SU-DHL-6 (cell line): ENCODE measurements around the gene KANSL3.
A peak's percentile ranks its signal among the peaks of the same experiment; 100 is the strongest.

Experiments
- H2AFZ ChIP-seq: fragments of 200-600 bp; sonication (generic); 2 replicates; pipeline ENCODE4 v1.6.1; 2014; ENCODE audit warnings: low read depth, mild to moderate bottlenecking, moderate library complexity, mixed read lengths, antibody characterized with exemption, low read length; ENCODE audit not compliant: severe bottlenecking
- H3F3A ChIP-seq: fragments of 200-600 bp; shearing (Covaris generic); 2 replicates; pipeline ENCODE4 v1.6.0; 2016; ENCODE audit warnings: antibody characterized with exemption, mild to moderate bottlenecking; ENCODE audit not compliant: insufficient read depth
- H3K27ac ChIP-seq: fragments of 200-600 bp; sonication (generic); 2 replicates; pipeline ENCODE4 v1.5.1; 2016; ENCODE audit warnings: low read depth, mild to moderate bottlenecking, low read length, moderate library complexity, mixed read lengths
- H3K27me3 ChIP-seq: fragments of 200-600 bp; sonication (generic), shearing (Covaris generic); 2 replicates; pipeline ENCODE4 v1.6.0; 2014; ENCODE audit warnings: mild to moderate bottlenecking, low read length
- H3K36me3 ChIP-seq: fragments of 200-600 bp; sonication (generic); 2 replicates; pipeline ENCODE4 v1.6.1; 2014; ENCODE audit warnings: mild to moderate bottlenecking, low read length, mixed read lengths
- H3K4me2 ChIP-seq: fragments of 300-600, 200-600 bp; shearing (Covaris generic), sonication (generic); 2 replicates; pipeline ENCODE4 v1.6.0; 2014; ENCODE audit warnings: low read length, low read depth, mild to moderate bottlenecking; ENCODE audit not compliant: poor library complexity, severe bottlenecking
- H3K4me3 ChIP-seq: fragments of 200-600 bp; sonication (generic); 2 replicates; pipeline ENCODE4 v1.5.1; 2014; ENCODE audit warnings: antibody characterized with exemption, low read length, mild to moderate bottlenecking, mixed read lengths; ENCODE audit not compliant: insufficient read depth, poor library complexity, severe bottlenecking
- H3K79me2 ChIP-seq: fragments of 200-600 bp; sonication (generic); 2 replicates; pipeline ENCODE4 v1.6.1; 2014; ENCODE audit warnings: mild to moderate bottlenecking, low read length, moderate library complexity; ENCODE audit not compliant: insufficient read depth
- H3K9ac ChIP-seq: fragments of 200-600 bp; sonication (generic); 2 replicates; pipeline ENCODE4 v1.7.0; 2014; ENCODE audit warnings: mild to moderate bottlenecking, low read length
- H3K9me2 ChIP-seq: fragments of 200-600 bp; sonication (generic); replicated peaks from 2 replicates; pipeline ENCODE4 v1.6.1; 2014; ENCODE audit warnings: low read length; ENCODE audit not compliant: insufficient read depth
- H3K9me3 ChIP-seq: fragments of 200-600 bp; sonication (generic); 2 replicates; pipeline ENCODE4 v1.6.1; 2014; ENCODE audit warnings: low read length, mixed read lengths; ENCODE audit not compliant: insufficient read depth
- H4K20me1 ChIP-seq: fragments of 200-600 bp; sonication (generic); 2 replicates; pipeline ENCODE4 v1.6.1; 2014; ENCODE audit warnings: low read depth, mild to moderate bottlenecking, antibody characterized with exemption, low read length, moderate library complexity, mixed read lengths
- CTCF ChIP-seq: fragments of 200-600 bp; sonication (generic); IDR thresholded peaks from one replicate; pipeline ENCODE4 v1.5.1; 2017; ENCODE audit warnings: antibody characterized with exemption, mild to moderate bottlenecking, low read length, moderate library complexity; ENCODE audit not compliant: insufficient read depth, poor library complexity, severe bottlenecking
- EZH2phosphoT487 ChIP-seq: fragments of 200-600 bp; sonication (generic), shearing (Covaris generic); conservative IDR thresholded peaks from 2 replicates; pipeline ENCODE4 v1.6.1; 2018; ENCODE audit warnings: mild to moderate bottlenecking, antibody characterized with exemption, low read length, moderate library complexity, mixed read lengths

The KANSL3 gene

GRCh38 chr2:96642564-96643360 lies 4.7 kb upstream of the KANSL3 start, which contains the start of gene FER1L5:
FER1L5 (plus strand) TSS chr2:96642764; CDS start chr2:96642837, 73 bp downstream.
- Histone ChIP-seq H3K9me2 (no peaks in the 10 kb centered on the region), H3K79me2 (peaks cover under 1% of the 10 kb centered on the region; the same call in 1 of the 2 replicates), H3K27me3 (no peaks in the 10 kb centered on the region), H3K9me3 (no peaks in the 10 kb centered on the region), H3K4me3 (no peak within 1 kb of the TSS), H3F3A (no peaks in the 10 kb centered on the region), H3K4me2 (no peak within 1 kb of the TSS), H3K9ac (no peak within 1 kb of the TSS), H4K20me1 (no peaks in the 10 kb centered on the region), H2AFZ (no peak within 1 kb of the TSS), H3K27ac (no peak within 1 kb of the TSS), H3K36me3 (no peaks in the 10 kb centered on the region)
- TF ChIP-seq EZH2phosphoT487 = no peak
- TF ChIP-seq CTCF = no peak

GRCh38 chr2:96637385-96638143 lies 548 bp downstream of the KANSL3 start:
- H3K9ac ChIP-seq = peak overlapping the region; percentile 71
- TF ChIP-seq EZH2phosphoT487 (no peak), CTCF (no peak)
- no peaks in the 10 kb centered on the region for H3K27me3 ChIP-seq
- H3K27ac ChIP-seq = peak overlapping the region; percentile 51
- peak overlapping the region; percentile 73 for H3K4me3 ChIP-seq
- H4K20me1 ChIP-seq = no peaks in the 10 kb centered on the region
- H2AFZ ChIP-seq = peak overlapping the region; percentile 44
- 0 out of 2 replicates have a peak, but pooled peaks cover 3% of the 10 kb centered on the region for H3F3A ChIP-seq
- H3K79me2 ChIP-seq = peaks cover 33% of the 10 kb centered on the region
- H3K9me2 ChIP-seq = no peaks in the 10 kb centered on the region
- no peaks in the 10 kb centered on the region for H3K9me3 ChIP-seq
- peaks cover 7% of the 10 kb centered on the region; the same call in 1 of the 2 replicates for H3K36me3 ChIP-seq
- H3K4me2 ChIP-seq = peak overlapping the region; percentile 91

- Histone ChIP-seq H3K9me2 (no peaks in the 10 kb centered on the region), H4K20me1 (no peaks in the 10 kb centered on the region), H3K4me3 (peak overlapping the region; percentile 73), H3K9me3 (no peaks in the 10 kb centered on the region), H3K9ac (peak overlapping the region; percentile 71), H3K79me2 (peaks cover 37% of the 10 kb centered on the region), H3K27ac (peak overlapping the region; percentile 51; the same call in 1 of the 2 replicates), H3K27me3 (no peaks in the 10 kb centered on the region), H3F3A (0 out of 2 replicates have a peak, but pooled peaks cover 3% of the 10 kb centered on the region), H2AFZ (peak overlapping the region; percentile 44), H3K4me2 (peak overlapping the region; percentile 91), H3K36me3 (peaks cover 7% of the 10 kb centered on the region; the same call in 1 of the 2 replicates)
- TF ChIP-seq CTCF (no peak), EZH2phosphoT487 (no peak)
These were observed 1.5 kb downstream of the KANSL3 start for GRCh38 chr2:96636551-96637171.
